ENCODE measurements around the gene MYO1B.

DNA sequence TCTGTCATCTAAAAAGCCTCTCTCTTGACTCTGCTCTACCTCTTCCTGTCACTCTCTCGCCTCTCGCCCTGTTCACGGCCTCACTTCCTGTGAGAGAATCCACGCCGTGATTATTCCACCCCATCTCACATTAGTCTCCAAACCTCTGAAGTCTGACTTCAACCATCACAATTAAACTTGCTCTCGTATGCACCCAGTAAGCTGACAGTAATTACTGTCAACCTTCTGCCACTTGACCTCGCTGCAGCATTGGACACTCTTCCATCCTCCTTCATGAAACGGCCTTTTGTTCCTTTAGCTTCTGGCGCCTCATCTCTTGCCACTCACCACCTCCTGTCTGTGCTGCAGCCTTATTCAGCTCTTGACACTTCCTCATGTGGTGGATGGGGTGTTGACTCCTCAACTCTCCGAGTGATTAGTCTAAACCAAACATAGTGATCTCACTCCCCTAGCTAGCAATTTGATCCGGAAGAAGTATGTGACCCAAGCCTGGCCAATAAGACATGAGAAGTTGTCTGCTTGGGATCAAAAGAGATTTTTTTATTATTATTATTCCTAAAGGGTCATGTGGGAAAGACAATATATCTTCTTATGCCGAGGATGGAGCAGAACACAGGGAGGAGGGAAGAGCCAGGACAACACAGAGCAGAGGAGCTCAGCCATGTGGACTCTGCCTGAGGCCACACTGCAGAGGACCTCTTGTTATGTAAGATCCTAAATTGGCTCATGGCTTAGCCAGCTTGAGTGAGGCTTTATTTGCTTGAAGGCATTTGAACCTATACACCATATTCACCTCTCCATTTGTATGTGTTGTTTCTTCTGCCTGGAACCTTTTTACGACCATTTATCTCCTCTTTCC is 38.4 kb upstream of the MYO1B start:
- TF ChIP-seq TAF1 (IDR thresholded peaks at IDR 0.05; ENCODE audit: low read depth, low read length) = no peak
- TF ChIP-seq POLR2A (IDR thresholded peaks at IDR 0.05; ENCODE audit: low read depth, low read length) = no peak
- no peak for TF ChIP-seq POLR2AphosphoS5 (IDR thresholded peaks at IDR 0.05; ENCODE audit: low read depth, low read length)
- no peak for TF ChIP-seq POU2F2 (IDR thresholded peaks at IDR 0.05; ENCODE audit: low read depth, low read length)
